Activated CD4-positive, alpha-beta T cell treated with anti-CD3 and anti-CD28 coated beads, Interleukin-2, amount 50 U/mL, for 4 hours (primary cell): Measurements from ENCODE around the gene MYOF.
"Not testable (repeated sequence)": the region's sequence is repeated elsewhere in the genome, so short reads cannot be mapped to it uniquely, and the experiment has no call there.

Experiments
- DNase-seq, 2 experiments: peaks; one replicate each; pipeline ENCODE4 v3.0.0-alpha.2; 2020

The MYOF gene

GRCh38 chr10:93456480-93456879 is 25.7 kb downstream of the MYOF start:
- DNase-seq = no peak

- DNase-seq = no peak
Observed at GRCh38 chr10:93454736-93455135, 27.4 kb downstream of the MYOF start.

GRCh38 chr10:93454146-93454545 is 28.0 kb downstream of the MYOF start:
- DNase-seq = no peak

GRCh38 chr10:93452143-93452542 is 30.0 kb downstream of the MYOF start:
- no peak for DNase-seq

GRCh38 chr10:93451244-93451947 is 30.7 kb downstream of the MYOF start:
- no peak for DNase-seq

GRCh38 chr10:93447970-93448369 is 34.2 kb downstream of the MYOF start:
- DNase-seq = no peak

- DNase-seq = no peak
Observed at GRCh38 chr10:93447019-93447418, 35.1 kb downstream of the MYOF start.

- DNase-seq = no peak
Observed at GRCh38 chr10:93445978-93446720, 36.0 kb downstream of the MYOF start.

- DNase-seq = no peak
Observed at GRCh38 chr10:93445097-93445960, 36.8 kb downstream of the MYOF start.

GRCh38 chr10:93443481-93443880 is 38.7 kb downstream of the MYOF start:
- DNase-seq = no peak

- not testable (repeated sequence) for DNase-seq
Observed at GRCh38 chr10:93442721-93443120, 39.4 kb downstream of the MYOF start.

- no peak for DNase-seq
Observed at GRCh38 chr10:93440591-93441091, 41.5 kb downstream of the MYOF start.

GRCh38 chr10:93438613-93439253 is 43.4 kb downstream of the MYOF start:
- no peak for DNase-seq

- DNase-seq = no peak
Observed at GRCh38 chr10:93437946-93438612, 44.1 kb downstream of the MYOF start.

GRCh38 chr10:93437086-93437945 is 44.8 kb downstream of the MYOF start:
- no peak for DNase-seq

- no peak for DNase-seq
Observed at GRCh38 chr10:93436591-93437085, 45.5 kb downstream of the MYOF start.

- DNase-seq = no peak
Observed at GRCh38 chr10:93435621-93436397, 46.3 kb downstream of the MYOF start.

- no peak for DNase-seq
Observed at GRCh38 chr10:93434991-93435491, 47.1 kb downstream of the MYOF start.

- DNase-seq = no peak
Observed at GRCh38 chr10:93431361-93431760, 50.8 kb downstream of the MYOF start.

GRCh38 chr10:93425861-93426260 is 56.3 kb downstream of the MYOF start:
- DNase-seq = no peak
